ENCODE results near the gene GALNT8.

GALNT8 gene

DNA sequence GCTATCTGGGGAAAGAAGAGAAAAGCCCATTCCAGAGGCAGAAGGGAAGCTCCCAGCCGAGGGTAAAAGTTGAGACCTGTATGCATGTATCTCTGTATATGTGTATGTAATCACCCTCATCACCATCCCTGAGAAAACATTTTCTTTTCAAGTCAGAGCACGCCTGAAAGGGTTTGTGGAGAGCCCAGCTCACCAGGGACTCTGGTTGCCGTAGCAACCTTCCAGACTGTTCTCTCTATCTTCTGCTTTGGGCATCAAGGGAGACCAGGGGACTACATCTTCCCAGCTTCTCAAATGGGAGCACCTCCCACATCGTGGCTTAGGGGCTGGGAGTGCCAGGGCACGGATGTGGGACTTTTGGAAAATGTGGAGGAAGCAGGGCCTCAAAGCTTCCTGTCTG lies 93.5 kb downstream of the GALNT8 start:
- H3K4me3 ChIP-seq (ENCODE audit: low read length) = no peak overlapping the region
- TF ChIP-seq, protein P1, sequence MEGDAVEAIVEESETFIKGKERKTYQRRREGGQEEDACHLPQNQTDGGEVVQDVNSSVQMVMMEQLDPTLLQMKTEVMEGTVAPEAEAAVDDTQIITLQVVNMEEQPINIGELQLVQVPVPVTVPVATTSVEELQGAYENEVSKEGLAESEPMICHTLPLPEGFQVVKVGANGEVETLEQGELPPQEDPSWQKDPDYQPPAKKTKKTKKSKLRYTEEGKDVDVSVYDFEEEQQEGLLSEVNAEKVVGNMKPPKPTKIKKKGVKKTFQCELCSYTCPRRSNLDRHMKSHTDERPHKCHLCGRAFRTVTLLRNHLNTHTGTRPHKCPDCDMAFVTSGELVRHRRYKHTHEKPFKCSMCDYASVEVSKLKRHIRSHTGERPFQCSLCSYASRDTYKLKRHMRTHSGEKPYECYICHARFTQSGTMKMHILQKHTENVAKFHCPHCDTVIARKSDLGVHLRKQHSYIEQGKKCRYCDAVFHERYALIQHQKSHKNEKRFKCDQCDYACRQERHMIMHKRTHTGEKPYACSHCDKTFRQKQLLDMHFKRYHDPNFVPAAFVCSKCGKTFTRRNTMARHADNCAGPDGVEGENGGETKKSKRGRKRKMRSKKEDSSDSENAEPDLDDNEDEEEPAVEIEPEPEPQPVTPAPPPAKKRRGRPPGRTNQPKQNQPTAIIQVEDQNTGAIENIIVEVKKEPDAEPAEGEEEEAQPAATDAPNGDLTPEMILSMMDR (conservative IDR thresholded peaks at IDR 0.05; ENCODE audit: low read length) = no peak
- no peak for DNase-seq (ENCODE audit: low read depth)

DNA sequence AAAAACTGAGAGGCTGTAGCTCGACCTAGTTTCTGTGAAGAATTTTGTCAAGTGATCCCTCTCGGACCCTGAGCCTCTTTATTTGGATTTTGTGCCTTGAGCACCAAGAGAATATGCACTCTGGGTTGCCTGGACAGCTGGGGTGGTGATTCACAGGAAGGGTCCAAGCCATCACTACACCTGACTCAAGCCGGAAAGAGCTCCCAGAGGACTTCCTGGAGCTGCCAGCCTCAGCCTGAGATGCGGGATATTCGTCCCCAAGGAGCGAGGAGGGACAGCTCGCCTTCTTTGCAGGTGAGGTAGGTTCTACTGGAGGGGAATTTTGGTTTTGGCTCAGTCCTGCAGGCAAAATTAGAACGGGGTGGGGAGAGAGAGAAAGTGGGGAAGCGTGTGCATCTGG lies 94.3 kb downstream of the GALNT8 start:
- TF ChIP-seq, protein P1 (conservative IDR thresholded peaks at IDR 0.05; ENCODE audit: low read length) = no peak
- no peak overlapping the region for H3K4me3 ChIP-seq (ENCODE audit: low read length)
- no peak for DNase-seq (ENCODE audit: low read depth)

DNA sequence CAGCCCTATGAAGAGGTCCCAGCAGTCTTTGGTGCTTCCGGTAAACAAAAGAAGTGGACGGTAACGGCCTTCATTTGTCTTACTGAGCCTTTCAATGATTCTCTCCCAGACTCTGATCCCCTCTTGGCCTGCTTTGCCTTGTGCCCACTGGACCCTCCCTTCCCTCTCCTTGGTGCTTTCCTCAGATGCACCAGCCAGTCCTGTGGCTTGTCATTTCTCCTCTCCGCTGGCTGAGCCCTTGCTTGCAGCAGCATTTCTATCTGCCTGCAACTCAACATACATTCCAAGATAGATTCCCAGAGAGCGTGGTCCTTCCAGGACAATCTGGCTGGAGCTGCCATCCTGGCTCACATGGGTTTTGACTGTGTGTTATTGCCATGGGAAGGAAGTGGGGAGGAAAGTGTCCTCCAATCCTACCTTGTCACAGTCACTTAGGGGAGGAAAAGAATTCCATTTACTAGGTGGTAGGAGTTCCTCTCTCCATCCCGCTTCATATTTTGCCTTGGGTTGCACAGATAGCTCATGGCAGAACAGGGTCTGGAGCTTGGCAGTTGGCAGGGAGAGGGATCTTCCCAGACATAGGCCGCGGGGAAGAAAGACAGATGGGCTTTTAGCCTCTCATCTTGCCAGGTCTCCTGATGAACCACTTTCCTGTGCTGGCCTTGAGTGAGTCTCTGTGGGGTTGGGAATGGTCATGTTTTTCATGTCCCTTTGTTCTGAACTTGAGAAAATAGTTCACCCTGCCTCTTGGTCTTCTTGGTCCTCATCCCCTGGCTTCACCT lies 96.7 kb downstream of the GALNT8 start:
- no peak overlapping the region for H3K4me3 ChIP-seq (ENCODE audit: low read length)
- TF ChIP-seq, protein P1 (conservative IDR thresholded peaks at IDR 0.05; ENCODE audit: low read length) = no peak
- no peak for DNase-seq (ENCODE audit: low read depth)

DNA sequence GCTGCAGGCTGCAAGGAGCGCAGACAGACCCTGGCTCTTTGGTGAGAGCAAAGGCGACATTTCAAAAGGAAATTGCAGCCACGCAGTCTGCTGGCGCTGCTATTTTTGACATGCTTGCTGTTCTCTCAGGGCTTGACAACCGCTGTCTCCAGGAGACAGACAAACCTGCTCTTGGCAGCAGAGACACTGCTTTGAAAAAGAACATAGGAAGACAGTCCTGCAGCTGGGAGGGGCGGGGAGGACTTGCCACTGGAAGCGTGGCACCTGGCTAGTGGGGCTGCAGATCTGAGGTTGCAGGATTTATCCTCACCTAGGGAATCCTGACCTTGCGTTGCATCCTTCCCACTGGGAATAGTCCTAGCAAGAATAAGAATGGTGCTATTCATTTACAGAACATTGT lies 97.7 kb downstream of the GALNT8 start:
- TF ChIP-seq, protein P1 (conservative IDR thresholded peaks at IDR 0.05; ENCODE audit: low read length) = no peak
- no peak for DNase-seq (ENCODE audit: low read depth)

DNA sequence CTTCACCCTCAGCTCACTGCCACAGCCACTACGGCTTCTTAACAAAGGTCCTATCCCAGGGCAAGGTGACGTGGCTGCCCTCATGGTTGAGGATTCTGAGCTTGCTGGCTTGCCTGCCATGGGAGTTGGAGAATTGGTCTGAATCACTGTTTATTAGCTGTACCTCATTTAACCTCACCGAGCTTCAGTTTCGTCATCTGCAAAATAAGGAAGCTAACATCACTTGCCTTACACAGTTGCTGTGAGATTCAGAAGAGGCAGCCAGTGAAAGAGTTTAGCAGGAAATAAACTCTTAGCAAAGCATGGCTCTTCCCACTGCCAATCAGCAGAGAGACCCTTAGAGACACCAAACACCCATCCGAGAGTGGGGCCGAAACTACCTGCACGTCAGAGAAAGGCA lies 99.5 kb downstream of the GALNT8 start:
- DNase-seq (ENCODE audit: low read depth) = peak; percentile 43
- no peak overlapping the region for H3K4me3 ChIP-seq (ENCODE audit: low read length)

More for the DNA sequence above, 97.7 kb downstream of the GALNT8 start:
- H3K4me3 ChIP-seq (ENCODE audit: low read length) = no peak overlapping the region

DNA sequence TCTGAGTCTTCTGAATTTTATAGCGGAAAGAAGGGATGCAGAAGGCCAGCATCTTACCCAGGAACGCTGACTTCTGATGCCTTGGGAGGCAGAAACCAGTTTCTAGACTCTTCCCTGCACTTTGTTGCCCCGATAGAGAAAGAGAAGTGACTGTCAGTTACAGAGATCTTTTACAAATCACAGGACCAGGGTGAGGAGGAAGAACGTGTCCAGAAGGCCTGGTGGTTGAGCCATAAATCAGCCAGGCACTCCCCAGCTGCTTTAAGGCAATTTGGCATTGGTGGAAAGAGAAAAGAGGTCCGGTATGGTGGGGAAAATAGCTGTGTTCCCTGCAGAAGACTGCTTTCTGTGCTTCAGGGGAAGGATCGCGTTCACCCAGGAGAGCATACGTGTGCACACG lies 100.8 kb downstream of the GALNT8 start:
- H3K4me3 ChIP-seq (ENCODE audit: low read length) = no peak overlapping the region
- TF ChIP-seq, protein P1 (conservative IDR thresholded peaks at IDR 0.05; ENCODE audit: low read length) = no peak
- no peak for DNase-seq (ENCODE audit: low read depth)

More for the DNA sequence above, 99.5 kb downstream of the GALNT8 start:
- TF ChIP-seq, protein P1 (conservative IDR thresholded peaks at IDR 0.05; ENCODE audit: low read length) = no peak
